HG02852 (cell line): ENCODE data around the gene CYSLTR1.
"Not testable (repeated sequence)": the region's sequence is repeated elsewhere in the genome, so short reads cannot be mapped to it uniquely, and the experiment has no call there.

ENCODE experiments used
- ATAC-seq: cut with Tn5 transposase; IDR thresholded peaks from one replicate; pipeline ENCODE4 v1.9.1; 2021; ENCODE audit warnings: mild to moderate bottlenecking, moderate library complexity; ENCODE audit not compliant: unreplicated experiment

Gene CYSLTR1

GRCh38 chrX:78327370-78328086 is at the start of gene CYSLTR1:
Gene CYSLTR1, minus strand, starts transcription at chrX:78327611. Its CDS starts 53,865 bp downstream, at chrX:78273746.
- peak; percentile 46 for ATAC-seq

- ATAC-seq: no peak
These were observed 49.8 kb upstream of the CYSLTR1 start for GRCh38 chrX:78377186-78377585.

DNA sequence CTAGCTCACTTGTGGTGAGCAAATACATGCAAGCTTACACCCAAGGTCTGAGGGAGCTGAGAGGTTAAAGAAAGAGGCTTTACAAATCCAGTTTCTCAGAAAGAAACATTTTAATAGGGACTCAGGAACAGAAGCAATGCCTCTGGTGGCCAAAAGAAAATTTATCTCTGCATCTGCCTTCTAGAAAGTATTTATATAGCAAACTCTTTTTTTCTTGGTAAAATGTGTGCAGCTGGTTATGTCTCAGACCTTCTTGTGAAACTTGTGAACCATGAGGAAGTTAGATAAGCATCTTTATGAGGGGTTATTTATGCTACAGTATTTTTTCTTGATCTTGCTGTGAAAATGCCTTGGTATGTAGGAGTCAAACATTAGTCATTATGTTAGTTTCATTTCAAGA is 48.5 kb upstream of the CYSLTR1 start:
- ATAC-seq: peak; percentile 83

DNA sequence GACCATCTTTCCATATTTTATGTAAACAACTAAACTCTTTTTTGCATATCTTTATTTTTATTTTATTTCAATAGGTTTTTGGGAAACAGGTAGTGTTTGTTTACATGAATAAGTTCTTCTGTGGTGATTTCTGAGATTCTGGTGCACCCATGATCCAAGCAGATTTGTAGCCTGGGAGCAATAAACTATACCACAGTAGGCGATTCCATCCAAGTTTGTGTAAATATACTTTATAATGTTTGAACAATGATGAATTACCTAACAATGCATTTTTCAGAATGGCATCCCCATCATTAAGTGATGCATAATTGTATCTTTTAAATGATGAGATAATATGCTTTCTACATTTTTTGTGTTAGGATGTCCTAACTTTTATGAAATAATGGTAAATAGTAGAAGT is 39.2 kb upstream of the CYSLTR1 start:
- ATAC-seq: no peak

GRCh38 chrX:78357342-78358055 is 30.1 kb upstream of the CYSLTR1 start:
- no peak for ATAC-seq

DNA sequence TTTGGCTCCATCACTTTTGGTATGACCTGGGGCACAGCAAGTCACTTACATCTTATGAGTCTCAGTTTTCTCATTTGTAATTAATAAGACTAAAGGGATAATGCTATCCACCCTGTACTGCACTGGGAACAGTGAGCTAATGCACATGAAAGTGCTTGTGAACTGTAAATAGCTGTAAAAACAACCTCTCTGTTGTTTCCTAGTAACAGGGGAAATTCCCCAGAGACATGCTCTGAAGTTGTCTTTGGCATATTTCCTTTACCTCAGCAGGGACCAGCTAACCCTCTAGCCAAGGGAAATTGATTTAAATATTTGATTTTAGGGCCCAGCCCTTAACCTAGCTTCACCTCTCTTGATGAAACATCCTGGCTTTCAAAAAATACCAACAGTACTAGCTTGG is 6.1 kb upstream of the CYSLTR1 start:
- peak; percentile 65 for ATAC-seq

DNA sequence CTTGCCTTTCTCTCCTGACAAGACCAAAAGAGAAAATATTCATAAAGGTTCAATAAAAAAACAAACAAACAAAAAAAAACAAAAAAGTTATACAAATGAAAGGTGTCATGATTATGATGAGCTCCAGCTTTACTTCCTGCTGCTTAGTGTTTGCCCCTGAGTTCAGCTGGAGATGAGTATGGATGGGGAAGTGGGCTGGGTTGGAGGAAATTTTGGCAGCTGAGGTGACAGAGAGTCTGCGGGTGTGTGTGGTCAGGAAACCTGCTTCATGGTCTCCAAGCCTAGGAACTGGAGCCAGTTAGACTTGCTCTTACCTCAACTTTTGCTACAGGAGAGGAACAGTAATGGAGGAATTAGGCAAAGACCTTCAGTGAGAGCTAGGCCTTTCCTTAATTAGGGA is 4.3 kb upstream of the CYSLTR1 start:
- ATAC-seq: no peak

- ATAC-seq: no peak
These were observed 3.1 kb upstream of the CYSLTR1 start for GRCh38 chrX:78330540-78330939.

GRCh38 chrX:78330068-78330467 is 2.7 kb upstream of the CYSLTR1 start:
- ATAC-seq: no peak

GRCh38 chrX:78329486-78329885 is 2.1 kb upstream of the CYSLTR1 start:
- ATAC-seq: no peak

GRCh38 chrX:78326401-78326800 is 1.0 kb downstream of the CYSLTR1 start:
- no peak for ATAC-seq

- ATAC-seq: no peak
These were observed 4.5 kb downstream of the CYSLTR1 start for GRCh38 chrX:78322863-78323262.

GRCh38 chrX:78321809-78322208 is 5.6 kb downstream of the CYSLTR1 start:
- ATAC-seq: peak; percentile 93

DNA sequence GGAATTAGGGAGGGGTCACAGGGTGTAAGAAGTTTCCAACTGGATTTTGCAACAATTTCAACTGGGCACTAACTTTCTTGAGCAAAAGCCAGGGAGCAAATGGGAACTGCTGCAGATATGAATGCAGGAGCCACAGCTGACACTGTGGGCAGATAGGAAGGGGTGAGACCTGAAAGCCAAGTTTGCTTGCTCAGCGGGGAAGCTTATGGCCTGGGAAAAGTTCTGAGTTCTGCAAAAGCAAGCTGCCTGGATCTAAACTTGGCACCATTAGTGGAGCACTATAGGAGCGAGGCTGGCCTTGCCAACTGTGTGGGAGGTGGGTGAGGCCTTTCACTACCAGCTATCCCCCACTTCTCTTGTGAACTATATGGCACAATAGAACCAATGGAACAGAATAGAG is 11.1 kb downstream of the CYSLTR1 start:
- no peak for ATAC-seq

GRCh38 chrX:78315745-78316144 is 11.7 kb downstream of the CYSLTR1 start:
- no peak for ATAC-seq

DNA sequence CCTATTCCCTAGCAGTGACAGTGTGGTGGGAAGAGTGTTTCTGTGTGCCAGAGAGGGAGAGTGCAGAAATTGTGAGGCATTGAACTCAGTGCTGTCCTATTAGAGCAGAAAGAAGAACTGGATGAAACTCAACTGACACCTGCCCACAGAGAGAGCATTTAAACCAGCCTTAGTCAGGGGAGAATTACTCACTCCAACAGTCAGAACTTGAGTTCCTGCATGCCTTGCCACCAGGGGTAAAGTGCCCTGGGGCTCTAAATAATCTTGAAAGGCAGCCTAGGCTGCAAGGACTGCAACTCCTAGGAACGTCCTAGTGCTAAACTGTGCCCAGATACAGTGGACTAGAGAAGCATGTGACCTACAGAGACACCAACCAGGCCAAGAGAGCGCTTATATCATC is 12.8 kb downstream of the CYSLTR1 start:
- ATAC-seq: peak; percentile 69

- no peak for ATAC-seq
These were observed 13.9 kb downstream of the CYSLTR1 start for GRCh38 chrX:78313526-78313925.

DNA sequence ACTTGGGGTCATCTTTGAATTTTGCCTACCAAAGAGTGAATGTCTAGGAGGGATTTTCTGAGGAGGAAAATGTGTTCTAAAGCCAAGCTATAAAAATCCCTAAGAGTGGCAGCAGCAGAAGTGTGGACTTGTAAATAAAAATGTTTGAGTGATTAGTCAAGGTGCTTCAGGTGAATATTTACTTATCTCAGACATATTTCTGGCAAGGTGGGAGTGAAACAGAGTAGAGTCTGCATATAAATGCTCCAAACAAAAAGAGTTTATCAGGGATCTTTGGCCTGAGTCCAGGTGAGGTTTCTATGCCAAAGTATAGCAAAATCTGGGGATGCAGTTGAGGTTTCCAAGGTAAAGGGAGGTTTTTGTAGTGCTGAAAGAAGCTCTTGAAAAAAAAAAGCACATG is 19.7 kb downstream of the CYSLTR1 start:
- ATAC-seq: no peak

GRCh38 chrX:78303086-78303485 is 24.3 kb downstream of the CYSLTR1 start:
- ATAC-seq: no peak

- ATAC-seq: not testable (repeated sequence)
These were observed 26.5 kb downstream of the CYSLTR1 start for GRCh38 chrX:78300933-78301332.

DNA sequence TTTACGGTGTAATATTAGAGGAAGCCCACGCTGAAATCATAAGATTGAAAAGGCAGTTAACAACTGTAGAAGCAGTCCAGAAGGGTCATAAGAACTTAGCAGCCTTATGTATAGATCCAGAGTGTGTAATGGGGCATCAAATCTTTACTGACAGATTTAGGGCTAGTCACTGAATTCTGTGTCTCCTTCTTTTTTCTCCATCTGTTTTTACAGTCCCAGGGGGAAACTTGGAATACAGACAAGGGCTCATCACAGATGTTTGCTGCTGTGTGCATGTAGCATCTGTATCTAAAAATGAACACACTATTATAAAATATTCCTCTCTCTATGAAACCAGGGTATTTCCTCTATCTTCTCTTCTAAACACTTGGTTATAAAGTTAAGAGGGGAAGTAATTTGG is 43.9 kb downstream of the CYSLTR1 start:
- no peak for ATAC-seq

GRCh38 chrX:78237127-78237526 is 90.3 kb downstream of the CYSLTR1 start:
- no peak for ATAC-seq
